ENCODE measurements around the gene PKD1. TPM values are rescaled to one million over a fixed set of nuclear protein-coding genes. Genes with fewer than 3 reads are reported as not detected.

PKD1 gene
- total RNA-seq, 1 donor from 2014 or later: 169 TPM

DNA sequence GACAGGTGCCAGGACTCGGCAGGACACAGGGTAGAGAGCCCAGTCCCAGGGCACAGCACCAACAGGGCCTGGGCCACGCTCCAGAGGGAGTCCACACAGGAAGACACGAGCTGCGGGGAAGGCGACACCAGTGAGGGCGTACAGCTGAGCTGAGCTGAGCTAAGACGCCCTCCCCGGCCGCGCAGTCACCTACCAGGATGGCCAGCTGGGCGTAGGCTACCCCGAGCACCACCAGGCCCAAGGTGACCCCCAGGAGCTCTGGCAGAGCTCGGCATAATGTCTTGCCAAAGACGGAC, 45.3 kb downstream of the PKD1 start:
- TF ChIP-seq, protein P1, sequence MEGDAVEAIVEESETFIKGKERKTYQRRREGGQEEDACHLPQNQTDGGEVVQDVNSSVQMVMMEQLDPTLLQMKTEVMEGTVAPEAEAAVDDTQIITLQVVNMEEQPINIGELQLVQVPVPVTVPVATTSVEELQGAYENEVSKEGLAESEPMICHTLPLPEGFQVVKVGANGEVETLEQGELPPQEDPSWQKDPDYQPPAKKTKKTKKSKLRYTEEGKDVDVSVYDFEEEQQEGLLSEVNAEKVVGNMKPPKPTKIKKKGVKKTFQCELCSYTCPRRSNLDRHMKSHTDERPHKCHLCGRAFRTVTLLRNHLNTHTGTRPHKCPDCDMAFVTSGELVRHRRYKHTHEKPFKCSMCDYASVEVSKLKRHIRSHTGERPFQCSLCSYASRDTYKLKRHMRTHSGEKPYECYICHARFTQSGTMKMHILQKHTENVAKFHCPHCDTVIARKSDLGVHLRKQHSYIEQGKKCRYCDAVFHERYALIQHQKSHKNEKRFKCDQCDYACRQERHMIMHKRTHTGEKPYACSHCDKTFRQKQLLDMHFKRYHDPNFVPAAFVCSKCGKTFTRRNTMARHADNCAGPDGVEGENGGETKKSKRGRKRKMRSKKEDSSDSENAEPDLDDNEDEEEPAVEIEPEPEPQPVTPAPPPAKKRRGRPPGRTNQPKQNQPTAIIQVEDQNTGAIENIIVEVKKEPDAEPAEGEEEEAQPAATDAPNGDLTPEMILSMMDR (IDR thresholded peaks at IDR 0.05): no peak
- Mint-ChIP-seq H3K36me3 (ENCODE audit: unreplicated experiment) (peaks cover 12% of the 10 kb centered on the region), H3K27me3 (ENCODE audit: unreplicated experiment) (no peaks in the 10 kb centered on the region), H3K4me1 (ENCODE audit: unreplicated experiment) (peaks cover 3% of the 10 kb centered on the region), H3K27ac (ENCODE audit: unreplicated experiment) (no peak overlapping the region), H3K9me3 (ENCODE audit: unreplicated experiment) (no peaks in the 10 kb centered on the region), H3K4me3 (ENCODE audit: unreplicated experiment) (no peak overlapping the region)
- no peak for DNase-seq (ENCODE audit: extremely low spot score, unreplicated experiment)

DNA sequence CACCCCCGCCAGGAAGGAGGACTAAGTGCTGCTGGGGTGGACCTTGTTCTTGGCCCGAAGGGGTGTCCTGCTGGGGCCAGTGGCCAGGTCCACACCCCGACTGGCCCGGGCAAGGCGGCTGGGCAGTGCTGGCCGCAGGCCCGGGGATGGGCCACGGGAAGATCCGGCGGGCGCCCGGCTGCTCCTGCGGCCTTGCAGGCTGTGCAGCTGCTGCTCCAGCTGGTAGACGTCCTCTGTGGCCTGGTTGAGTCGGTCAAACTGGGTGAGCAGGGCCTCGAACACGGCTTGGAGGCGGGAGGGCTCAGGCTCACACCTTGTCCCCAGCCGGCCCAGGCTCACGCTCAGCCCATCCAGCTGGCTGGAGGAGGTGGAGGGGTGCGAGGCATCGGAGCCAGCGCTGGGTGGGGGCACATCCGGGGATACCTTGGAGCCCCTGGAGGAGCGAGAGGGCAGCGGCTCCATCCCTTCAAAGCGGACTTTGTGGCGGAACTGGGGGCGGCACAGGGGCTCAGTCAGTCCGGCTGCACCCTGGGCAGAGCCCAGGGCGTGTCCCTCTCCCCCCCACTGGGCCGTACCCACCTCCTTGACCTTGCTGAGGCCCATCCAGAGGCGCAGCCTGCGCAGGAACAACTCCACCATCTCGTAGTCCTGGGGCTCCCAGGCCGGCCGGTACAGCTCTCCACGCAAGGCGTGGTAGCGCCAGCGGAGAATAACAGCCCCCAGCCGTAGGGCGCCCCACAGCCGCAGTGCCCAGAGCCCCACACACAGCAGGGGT, 45.8 kb downstream of the PKD1 start:
- H3K9me3 Mint-ChIP-seq (ENCODE audit: unreplicated experiment): no peaks in the 10 kb centered on the region
- H3K36me3 Mint-ChIP-seq (ENCODE audit: unreplicated experiment): peaks cover 9% of the 10 kb centered on the region
- no peak for DNase-seq (ENCODE audit: extremely low spot score, unreplicated experiment)
- no peaks in the 10 kb centered on the region for H3K27me3 Mint-ChIP-seq (ENCODE audit: unreplicated experiment)
- peaks cover 8% of the 10 kb centered on the region for H3K4me1 Mint-ChIP-seq (ENCODE audit: unreplicated experiment)
- TF ChIP-seq, protein P1 (IDR thresholded peaks at IDR 0.05): no peak
- H3K4me3 Mint-ChIP-seq (ENCODE audit: unreplicated experiment): no peak overlapping the region
- no peak overlapping the region for H3K27ac Mint-ChIP-seq (ENCODE audit: unreplicated experiment)

- Mint-ChIP-seq H3K27ac (ENCODE audit: unreplicated experiment) (no peak overlapping the region), H3K27me3 (ENCODE audit: unreplicated experiment) (no peaks in the 10 kb centered on the region), H3K36me3 (ENCODE audit: unreplicated experiment) (peaks cover 9% of the 10 kb centered on the region), H3K9me3 (ENCODE audit: unreplicated experiment) (no peaks in the 10 kb centered on the region), H3K4me3 (ENCODE audit: unreplicated experiment) (no peak overlapping the region), H3K4me1 (ENCODE audit: unreplicated experiment) (peaks cover 8% of the 10 kb centered on the region)
- DNase-seq (ENCODE audit: extremely low spot score, unreplicated experiment): no peak
- TF ChIP-seq, protein P1 (IDR thresholded peaks at IDR 0.05): no peak
These were observed 46.8 kb downstream of the PKD1 start for GRCh38 chr16:2088759-2089358.

DNA sequence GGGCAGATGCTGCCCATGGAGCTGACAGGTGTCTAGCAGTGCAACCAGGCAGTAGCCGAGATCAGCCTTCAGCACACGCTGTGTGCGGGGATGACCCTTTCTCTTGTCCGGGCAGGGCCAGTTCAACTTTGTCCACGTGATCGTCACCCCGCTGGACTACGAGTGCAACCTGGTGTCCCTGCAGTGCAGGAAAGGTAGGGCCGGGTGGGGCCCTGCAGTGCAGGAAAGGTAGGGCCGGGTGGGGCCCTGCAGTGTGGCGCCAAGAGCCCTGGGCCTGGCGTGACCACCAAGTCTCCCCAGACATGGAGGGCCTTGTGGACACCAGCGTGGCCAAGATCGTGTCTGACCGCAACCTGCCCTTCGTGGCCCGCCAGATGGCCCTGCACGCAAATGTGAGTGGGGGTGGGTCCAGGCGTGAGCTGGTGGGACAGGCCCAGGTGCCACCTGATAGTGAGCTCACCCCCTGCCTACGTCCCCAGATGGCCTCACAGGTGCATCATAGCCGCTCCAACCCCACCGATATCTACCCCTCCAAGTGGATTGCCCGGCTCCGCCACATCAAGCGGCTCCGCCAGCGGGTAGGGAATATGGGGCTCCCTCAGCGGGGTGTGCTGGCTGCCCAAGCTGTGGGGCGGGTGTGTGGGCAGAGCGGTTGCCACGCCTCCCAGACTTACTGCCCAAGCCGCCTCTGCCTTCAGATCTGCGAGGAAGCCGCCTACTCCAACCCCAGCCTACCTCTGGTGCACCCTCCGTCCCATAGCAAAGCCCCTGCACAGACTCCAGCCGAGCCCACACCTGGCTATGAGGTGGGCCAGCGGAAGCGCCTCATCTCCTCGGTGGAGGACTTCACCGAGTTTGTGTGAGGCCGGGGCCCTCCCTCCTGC, 47.7 kb downstream of the PKD1 start:
- no peak overlapping the region for H3K27ac Mint-ChIP-seq (ENCODE audit: unreplicated experiment)
- TF ChIP-seq, protein P1 (IDR thresholded peaks at IDR 0.05): no peak
- peaks cover 8% of the 10 kb centered on the region for H3K4me1 Mint-ChIP-seq (ENCODE audit: unreplicated experiment)
- peaks cover 10% of the 10 kb centered on the region for H3K36me3 Mint-ChIP-seq (ENCODE audit: unreplicated experiment)
- no peaks in the 10 kb centered on the region for H3K9me3 Mint-ChIP-seq (ENCODE audit: unreplicated experiment)
- no peak overlapping the region for H3K4me3 Mint-ChIP-seq (ENCODE audit: unreplicated experiment)
- H3K27me3 Mint-ChIP-seq (ENCODE audit: unreplicated experiment): no peaks in the 10 kb centered on the region
- DNase-seq (ENCODE audit: extremely low spot score, unreplicated experiment): no peak
